Upper lobe of right lung (tissue), 1 donor: Measurements from ENCODE around the gene PLAU. TPM values are rescaled to one million over a fixed set of nuclear protein-coding genes. Genes with fewer than 3 reads are reported as not detected.
A peak's percentile ranks its signal among the peaks of the same experiment; 100 is the strongest.

Experiments used
- ATAC-seq: fragments of 200-7000 bp; cut with Tn5 transposase; one replicate; pipeline ENCODE4 v1.9.1; 2020; ENCODE audit warnings: mild to moderate bottlenecking, moderate library complexity
- DNase-seq: peaks from one replicate; pipeline ENCODE4 v3.0.0-alpha.2; 2020
- H3K27ac ChIP-seq: fragments of 200-600 bp; one replicate; pipeline ENCODE4 v1.8.0; 2022
- H3K27me3 ChIP-seq: fragments of 200-600 bp; one replicate; pipeline ENCODE4 v1.8.0; 2022; ENCODE audit warnings: mild to moderate bottlenecking
- H3K36me3 ChIP-seq: fragments of 200-600 bp; one replicate; pipeline ENCODE4 v1.8.0; 2022
- H3K4me1 ChIP-seq: fragments of 200-600 bp; one replicate; pipeline ENCODE4 v1.8.0; 2022
- H3K4me3 ChIP-seq: fragments of 200-600 bp; one replicate; pipeline ENCODE4 v1.8.0; 2022; ENCODE audit warnings: mild to moderate bottlenecking
- H3K9me3 ChIP-seq: fragments of 200-600 bp; one replicate; pipeline ENCODE4 v1.8.0; 2022
- intact Hi-C: fragments of 100-400 bp; cut with DNase I; formaldehyde crosslinking; loops from one replicate; pipeline ENCODE4 v1.11.0; 2022
- total RNA-seq: library from RNA; stranded (reverse); fragmentation: NEBNext Ultra II Directional; extraction: Animal tissue kit (Norgen Biotek cat#: 25700); gene quantifications from one replicate; pipeline ENCODE4 v1.2.1, GENCODE V29; 2021
- TF ChIP-seq, protein P1 (sequence below): fragments of 200-600 bp; IDR thresholded peaks from one replicate; pipeline ENCODE4 v1.8.0; 2022; ENCODE audit warnings: antibody characterized with exemption
- donor health status: DM: no; HTN: yes; CAD: no; lungs with severe emphysema.

PLAU gene
- total RNA-seq, 1 donor from 2014 or later, result 16.8 TPM

DNA sequence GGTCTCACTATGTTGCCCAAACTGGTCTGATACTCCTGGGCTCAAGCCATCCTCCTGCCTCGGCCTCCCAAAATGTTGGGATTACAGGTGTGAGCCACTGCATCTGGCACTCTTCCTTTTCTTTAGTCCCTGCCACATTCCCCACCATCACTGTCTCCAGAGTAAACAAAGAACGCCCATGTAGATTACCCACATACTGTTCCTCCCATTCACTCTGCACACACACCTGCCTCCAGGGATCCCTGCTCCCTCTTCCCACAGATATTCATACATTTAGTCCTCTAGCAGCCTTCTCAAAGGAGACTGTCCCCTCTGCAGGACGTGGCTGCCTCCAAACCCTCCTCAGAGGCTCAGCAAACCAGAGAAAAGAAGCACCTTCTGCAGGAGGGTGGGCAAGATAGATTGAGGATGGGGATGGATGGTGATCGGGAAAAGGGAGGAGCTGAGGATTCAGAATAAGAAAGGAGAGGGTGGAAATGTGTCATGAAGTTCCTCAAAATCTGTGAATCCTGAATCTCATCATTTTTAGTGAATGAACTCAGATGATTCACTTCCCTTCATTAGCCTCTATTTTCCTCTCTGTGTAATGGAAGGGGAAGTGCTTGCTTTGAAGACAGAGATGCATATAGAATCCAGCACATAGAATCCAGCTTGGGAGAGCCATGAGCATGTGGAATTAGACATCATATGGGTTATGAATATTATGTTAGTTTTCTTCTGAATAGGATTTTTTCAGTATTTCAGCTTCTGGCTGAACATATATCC lies 5.5 kb upstream of the PLAU start:
- peak overlapping the region; percentile 72 for H3K27ac ChIP-seq
- no peaks in the 10 kb centered on the region for H3K36me3 ChIP-seq
- intact Hi-C loops, result no loop called here
- peaks cover 32% of the 10 kb centered on the region for H3K4me1 ChIP-seq
- no peak for DNase-seq
- no peaks in the 10 kb centered on the region for H3K9me3 ChIP-seq
- H3K4me3 ChIP-seq, result no peak overlapping the region
- H3K27me3 ChIP-seq, result no peaks in the 10 kb centered on the region
- no peak for ATAC-seq
- TF ChIP-seq, protein P1, sequence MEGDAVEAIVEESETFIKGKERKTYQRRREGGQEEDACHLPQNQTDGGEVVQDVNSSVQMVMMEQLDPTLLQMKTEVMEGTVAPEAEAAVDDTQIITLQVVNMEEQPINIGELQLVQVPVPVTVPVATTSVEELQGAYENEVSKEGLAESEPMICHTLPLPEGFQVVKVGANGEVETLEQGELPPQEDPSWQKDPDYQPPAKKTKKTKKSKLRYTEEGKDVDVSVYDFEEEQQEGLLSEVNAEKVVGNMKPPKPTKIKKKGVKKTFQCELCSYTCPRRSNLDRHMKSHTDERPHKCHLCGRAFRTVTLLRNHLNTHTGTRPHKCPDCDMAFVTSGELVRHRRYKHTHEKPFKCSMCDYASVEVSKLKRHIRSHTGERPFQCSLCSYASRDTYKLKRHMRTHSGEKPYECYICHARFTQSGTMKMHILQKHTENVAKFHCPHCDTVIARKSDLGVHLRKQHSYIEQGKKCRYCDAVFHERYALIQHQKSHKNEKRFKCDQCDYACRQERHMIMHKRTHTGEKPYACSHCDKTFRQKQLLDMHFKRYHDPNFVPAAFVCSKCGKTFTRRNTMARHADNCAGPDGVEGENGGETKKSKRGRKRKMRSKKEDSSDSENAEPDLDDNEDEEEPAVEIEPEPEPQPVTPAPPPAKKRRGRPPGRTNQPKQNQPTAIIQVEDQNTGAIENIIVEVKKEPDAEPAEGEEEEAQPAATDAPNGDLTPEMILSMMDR, result no peak

DNA sequence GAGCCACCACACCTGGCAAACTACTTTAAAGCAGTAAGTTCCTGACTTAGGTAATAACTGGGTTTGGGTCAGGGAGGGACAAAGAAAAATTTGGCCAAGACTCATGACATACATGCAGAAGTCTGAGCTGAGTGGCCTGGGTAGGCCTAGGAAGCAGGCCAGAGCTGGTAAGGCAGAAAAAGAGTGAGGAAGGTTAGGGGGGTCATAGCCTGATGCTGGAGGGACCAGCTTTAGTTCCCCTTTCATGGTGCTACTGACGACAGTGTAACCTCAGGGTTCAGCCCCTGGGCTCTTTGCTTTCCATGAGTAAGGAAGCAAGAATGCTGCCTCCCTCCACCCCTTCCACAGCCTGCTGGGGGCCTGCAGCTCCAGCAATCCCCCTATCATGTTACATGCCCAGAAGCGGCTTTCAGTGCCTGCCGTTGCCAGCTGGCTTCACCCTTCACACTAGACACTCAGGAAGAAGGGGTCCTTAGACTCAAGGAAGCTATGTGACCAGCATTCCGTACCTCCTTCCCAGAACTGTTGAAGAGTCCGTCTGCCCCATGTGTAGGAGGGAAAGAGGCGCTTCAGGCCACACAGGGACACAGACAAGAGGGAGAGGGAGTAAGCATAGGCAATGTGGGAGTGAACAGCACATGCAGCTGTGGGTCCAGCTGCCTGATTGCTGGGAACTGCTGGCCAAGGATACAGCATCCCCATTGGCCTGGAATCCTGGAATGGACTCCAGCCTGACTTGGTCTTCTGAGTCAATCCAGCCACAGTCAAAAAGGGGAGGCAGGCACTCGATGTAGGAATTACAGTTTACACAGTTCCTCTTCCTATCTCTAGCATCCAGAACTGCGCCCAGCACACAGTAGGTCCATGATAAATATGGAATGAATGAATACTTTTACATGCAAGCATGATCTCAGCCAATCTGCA lies 4.1 kb upstream of the PLAU start:
- DNase-seq, result no peak
- H3K27ac ChIP-seq, result peak overlapping the region; percentile 72
- peaks cover 40% of the 10 kb centered on the region for H3K4me1 ChIP-seq
- H3K9me3 ChIP-seq, result no peaks in the 10 kb centered on the region
- no peak overlapping the region for H3K4me3 ChIP-seq
- no peaks in the 10 kb centered on the region for H3K36me3 ChIP-seq
- intact Hi-C loops, result no loop called here
- peaks cover 2% of the 10 kb centered on the region for H3K27me3 ChIP-seq
- TF ChIP-seq, protein P1, result no peak
- ATAC-seq, result peak; percentile 55

DNA sequence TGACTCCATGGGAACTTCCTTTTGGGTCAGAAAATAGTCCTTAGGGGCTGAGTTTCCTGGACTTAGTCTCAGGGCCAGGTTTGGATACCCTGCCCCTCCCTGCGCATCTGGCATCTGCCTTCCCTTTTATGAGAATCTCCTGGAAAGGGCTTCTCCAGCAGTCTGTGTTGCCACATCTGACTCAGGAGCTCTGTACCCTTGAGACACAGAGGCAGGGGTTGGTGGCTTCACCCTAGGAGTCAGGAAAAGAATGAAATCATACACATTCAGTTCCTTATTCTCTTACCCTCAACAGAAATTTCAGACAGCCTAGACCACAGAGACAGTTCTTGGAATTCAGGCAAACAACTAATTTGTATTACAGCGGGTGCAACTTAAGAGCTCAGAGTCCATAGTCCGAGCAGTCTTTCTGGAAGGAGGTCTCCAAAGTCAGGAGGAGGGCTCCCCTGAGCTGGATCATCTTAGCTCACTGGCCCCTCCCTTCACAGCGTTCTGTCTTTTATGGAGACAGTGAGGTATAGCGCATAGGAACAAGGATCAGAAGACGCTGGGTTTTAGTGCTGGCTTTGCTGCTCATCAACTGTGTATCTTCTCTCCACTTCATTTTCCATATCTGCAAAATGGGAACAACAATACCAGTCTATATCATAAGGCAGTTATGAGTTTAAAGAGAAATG lies 3.0 kb upstream of the PLAU start:
- no peaks in the 10 kb centered on the region for H3K9me3 ChIP-seq
- H3K27me3 ChIP-seq, result peaks cover 5% of the 10 kb centered on the region
- H3K27ac ChIP-seq, result peak overlapping the region; percentile 72
- ATAC-seq (peak; percentile 52), DNase-seq (no peak)
- TF ChIP-seq, protein P1, result no peak
- no peaks in the 10 kb centered on the region for H3K36me3 ChIP-seq
- no peak overlapping the region for H3K4me3 ChIP-seq
- intact Hi-C loops, result no loop called here
- peaks cover 43% of the 10 kb centered on the region for H3K4me1 ChIP-seq

DNA sequence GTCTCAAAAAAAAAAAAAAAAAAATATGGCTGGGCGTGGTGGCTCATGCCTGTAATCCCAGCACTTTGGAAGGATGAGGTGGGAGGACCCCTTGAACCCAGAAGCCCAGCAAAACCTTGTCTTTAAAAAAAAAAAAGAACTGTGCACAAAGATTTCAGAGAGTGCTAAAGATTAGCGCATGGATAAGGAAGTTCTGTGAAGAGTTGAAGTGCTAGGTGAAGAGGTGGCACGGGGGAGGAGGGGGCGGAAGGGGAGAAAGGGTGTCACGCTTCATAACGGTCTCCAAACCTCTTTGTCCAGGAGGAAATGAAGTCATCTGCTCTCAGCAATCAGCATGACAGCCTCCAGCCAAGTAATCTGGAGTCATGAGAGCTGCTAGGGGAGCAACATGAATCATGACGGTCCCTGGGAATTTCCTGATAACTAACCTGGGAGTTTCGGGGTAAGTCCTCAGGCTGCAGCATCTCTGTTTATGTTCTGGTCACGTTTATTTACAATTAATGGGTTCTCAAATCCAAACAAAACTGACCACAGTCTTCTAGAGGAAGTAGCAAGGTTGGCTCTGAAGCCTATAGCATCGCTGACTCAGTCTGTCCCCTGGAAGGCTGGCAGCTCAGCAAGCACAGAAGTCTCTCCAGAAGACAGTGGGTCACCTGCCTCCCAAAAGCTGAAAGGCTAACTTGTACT lies 1.9 kb upstream of the PLAU start:
- intact Hi-C loops, result no loop called here
- DNase-seq, result peak; percentile 78
- peaks cover 43% of the 10 kb centered on the region for H3K4me1 ChIP-seq
- H3K36me3 ChIP-seq, result no peaks in the 10 kb centered on the region
- peak overlapping the region; percentile 72 for H3K27ac ChIP-seq
- H3K9me3 ChIP-seq, result no peaks in the 10 kb centered on the region
- H3K4me3 ChIP-seq, result peak overlapping the region; percentile 10
- ATAC-seq, result peak; percentile 57
- TF ChIP-seq, protein P1, result no peak
- peaks cover 5% of the 10 kb centered on the region for H3K27me3 ChIP-seq

DNA sequence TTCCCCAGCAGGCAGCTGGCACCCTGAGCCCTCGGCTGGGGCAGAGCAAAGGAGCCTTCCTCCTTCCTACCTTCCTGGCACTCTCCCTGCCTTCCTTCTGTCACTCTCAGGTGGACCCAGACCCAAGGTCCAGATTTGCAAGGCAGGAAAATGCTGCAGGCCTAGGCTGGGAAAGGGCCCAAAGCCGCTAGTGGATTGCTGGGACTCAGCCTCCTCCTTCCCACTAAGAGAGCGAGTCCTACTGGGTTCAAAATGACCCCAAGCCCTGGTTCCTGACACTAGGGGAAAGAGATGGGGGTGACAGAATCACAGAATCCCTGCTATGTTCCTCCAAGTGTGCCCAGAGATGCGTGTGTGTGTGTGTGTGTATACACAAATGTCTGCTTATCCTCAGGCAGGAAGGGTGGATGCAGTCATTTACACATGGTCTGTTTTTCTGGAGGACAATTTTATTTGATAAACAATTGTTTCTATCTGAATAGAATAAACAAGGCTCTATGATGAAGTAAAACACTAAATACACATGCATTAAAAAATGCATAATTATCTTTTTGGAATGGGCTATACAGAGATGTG lies 1.3 kb upstream of the PLAU start:
- Histone ChIP-seq H3K9me3 (no peaks in the 10 kb centered on the region), H3K27me3 (peaks cover 5% of the 10 kb centered on the region), H3K4me1 (peaks cover 43% of the 10 kb centered on the region), H3K36me3 (no peaks in the 10 kb centered on the region), H3K27ac (peak overlapping the region; percentile 72), H3K4me3 (peak overlapping the region; percentile 10)
- intact Hi-C loops, result no loop called here
- TF ChIP-seq, protein P1, result no peak
- ATAC-seq, result no peak
- DNase-seq, result no peak
